Endothelial cell of umbilical vein (primary cell): ENCODE measurements around the gene CREBZF. TPM values are rescaled to one million over a fixed set of nuclear protein-coding genes. Genes with fewer than 3 reads are reported as not detected.

ENCODE experiments used
- BruUV-seq: library from RNA; stranded (reverse); fragments of 400-500 nt; replicated peaks from 2 replicates; lab custom pipeline; 2021; lab: Mats Ljungman, UMichigan
- CTCF ChIA-PET: fragments of 300-600, 350-600 bp; sonication (Branson Sonifier 250); formaldehyde crosslinking; loops from one replicate; lab custom pipeline; 2021; ENCODE audit warnings: antibody characterized with exemption, inconsistent platforms; lab: Charles Lee
- POLR2A ChIA-PET: fragments of 300-600, 350-600 bp; sonication (Branson Sonifier 250); formaldehyde crosslinking; loops from one replicate; lab custom pipeline; 2021; ENCODE audit warnings: antibody characterized with exemption, inconsistent platforms; lab: Charles Lee
- DNase-seq: peaks from one replicate; pipeline ENCODE4 v3.0.0-alpha.2; 2011; ENCODE audit warnings: low read depth, low spot score
- FAIRE-seq: peaks from 2 replicates; lab custom pipeline; 2011; peaks lifted over from hg19 to GRCh38; lab: Jason Lieb, UNC
- H2AFZ ChIP-seq: 2 replicates; pipeline ENCODE4 v1.6.0; 2012; ENCODE audit warnings: low read depth, low read length, control low read depth, inconsistent platforms
- H3K27ac ChIP-seq: 2 replicates; pipeline ENCODE4 v1.5.1; 2011; ENCODE audit warnings: low read depth, mild to moderate bottlenecking, control low read depth, low read length, moderate library complexity; ENCODE audit not compliant: insufficient read depth
- H3K27me3 ChIP-seq, 2 experiments: 2 replicates each; pipeline versions ENCODE4 v1.6.0 to v1.6.1; 2011; ENCODE audit warnings: low read length in 2 of 2, mixed read lengths in 1 of 2; ENCODE audit not compliant: control insufficient read depth in 2 of 2, insufficient read depth in 2 of 2
- H3K36me3 ChIP-seq, 2 experiments: 2 replicates in 1 of 2; 3 replicates in 1 of 2; pipeline ENCODE4 v1.5.1; 2011; ENCODE audit warnings: low read length in 2 of 2, mild to moderate bottlenecking in 1 of 2, moderate library complexity in 1 of 2; ENCODE audit not compliant: control insufficient read depth in 2 of 2, insufficient read depth in 2 of 2; ENCODE audit errors: extremely low read depth in 1 of 2
- H3K4me1 ChIP-seq: 3 replicates; pipeline ENCODE4 v1.5.1; 2011; ENCODE audit warnings: mild to moderate bottlenecking, low read length; ENCODE audit not compliant: control insufficient read depth, insufficient read depth; ENCODE audit errors: extremely low read depth
- H3K4me2 ChIP-seq: 2 replicates; pipeline ENCODE4 v1.6.1; 2011; ENCODE audit warnings: low read length, control low read depth, mixed read lengths; ENCODE audit not compliant: insufficient read depth
- H3K4me3 ChIP-seq, 3 experiments: fragments of 200-600 bp in 1 of 3; sonication (generic), shearing (Covaris generic) in 1 of 3; replicated peaks in 1 of 3; 2 replicates each; pipeline ENCODE4 v1.5.1; 2011 to 2016; ENCODE audit warnings: control low read depth in 3 of 3, low read length in 3 of 3, mild to moderate bottlenecking in 2 of 3, inconsistent platforms in 1 of 3, low read depth in 1 of 3, moderate library complexity in 1 of 3; ENCODE audit not compliant: insufficient read depth in 1 of 3
- H3K79me2 ChIP-seq: 2 replicates; pipeline ENCODE4 v1.6.0; 2012; ENCODE audit warnings: low read length, inconsistent platforms; ENCODE audit not compliant: control insufficient read depth, insufficient read depth
- H3K9ac ChIP-seq: replicated peaks from 2 replicates; pipeline ENCODE3; 2011; ENCODE audit warnings: low read length, control low read depth; ENCODE audit not compliant: insufficient read depth; ENCODE audit errors: extremely low read depth
- H3K9me1 ChIP-seq: replicated peaks from 3 replicates; pipeline ENCODE4 v1.6.0; 2011; ENCODE audit warnings: mild to moderate bottlenecking, low read length; ENCODE audit not compliant: control insufficient read depth, insufficient read depth; ENCODE audit errors: extremely low read depth
- H3K9me3 ChIP-seq: replicated peaks from 2 replicates; pipeline ENCODE4 v1.5.1; 2012; ENCODE audit warnings: low read length, inconsistent platforms; ENCODE audit not compliant: control insufficient read depth, insufficient read depth
- H4K20me1 ChIP-seq: replicated peaks from 2 replicates; pipeline ENCODE3; 2011; ENCODE audit warnings: mild to moderate bottlenecking, low read length; ENCODE audit not compliant: control insufficient read depth, insufficient read depth; ENCODE audit errors: extremely low read depth
- CTCF ChIP-seq, 2 donors: IDR thresholded peaks; 1 replicate in 1 of 2; 2 replicates in 1 of 2; pipeline ENCODE4 v1.5.1; 2011; ENCODE audit warnings: low read length in 2 of 2, mild to moderate bottlenecking in 2 of 2, moderate library complexity in 2 of 2, control low read depth in 1 of 2, inconsistent platforms in 1 of 2, low read depth in 1 of 2; ENCODE audit not compliant: insufficient read depth in 1 of 2; ENCODE audit errors: extremely low read depth in 1 of 2
- FOS ChIP-seq: IDR thresholded peaks from 2 replicates; pipeline ENCODE4 v1.6.1; 2011; ENCODE audit warnings: mild to moderate bottlenecking, low read length, moderate library complexity, borderline replicate concordance; ENCODE audit not compliant: insufficient read depth
- GATA2 ChIP-seq: IDR thresholded peaks from 2 replicates; pipeline ENCODE4 v1.7.0; 2011; ENCODE audit warnings: low read depth, mild to moderate bottlenecking, moderate library complexity, mixed read lengths, low read length; ENCODE audit not compliant: insufficient read length, insufficient read depth
- JUN ChIP-seq: IDR thresholded peaks from 2 replicates; pipeline ENCODE4 v1.6.1; 2011; ENCODE audit warnings: borderline replicate concordance, low read depth; ENCODE audit not compliant: insufficient read length, insufficient read depth
- MAX ChIP-seq: IDR thresholded peaks from 2 replicates; pipeline ENCODE4 v1.6.1; 2011; ENCODE audit not compliant: insufficient read depth, insufficient read length
- MYC ChIP-seq: IDR thresholded peaks from one replicate; pipeline ENCODE4 v1.6.1; 2011; ENCODE audit warnings: mild to moderate bottlenecking, low read depth, low read length
- POLR2AphosphoS5 ChIP-seq: IDR thresholded peaks from 2 replicates; pipeline ENCODE4 v1.6.1; 2012; ENCODE audit warnings: low read depth, mild to moderate bottlenecking, control low read depth, low read length, moderate library complexity; ENCODE audit not compliant: insufficient read depth
- dilution Hi-C: fragments of 300-500 bp; cut with MboI; formaldehyde crosslinking; loops from one replicate; pipeline ENCODE4 v1.15.0; 2019; ENCODE audit warnings: low sequenced_read_pairs; ENCODE audit not compliant: extremely low pct_ligation_motif_present
- intact Hi-C: fragments of 100-400 bp; cut with micrococcal nuclease; formaldehyde crosslinking; loops from one replicate; pipeline ENCODE4 v1.10.0; 2022
- polyA plus RNA-seq, 4 experiments: library from polyadenylated mRNA; depleted of rRNA in 3 of 4; stranded (reverse) in 3 of 4; unstranded in 1 of 4; fragments of >200 nt; gene quantifications; 2 replicates each; pipeline versions ENCODE4 v1.2.1 to v1.2.3, GENCODE V29; 2011 to 2012; ENCODE audit warnings: missing spikeins in 1 of 4
- total RNA-seq: library from RNA; stranded (reverse); gene quantifications from 2 replicates; pipeline ENCODE4 v1.2.3, GENCODE V29; 2021

CREBZF gene
- total and polyA plus RNA-seq, 2 donors (not counting 3 experiments of a cell fraction or from before 2014, with no cell fraction given) = 15.5 to 35.5 TPM

- H3K27ac ChIP-seq = no peak overlapping the region
- no peak for DNase-seq
- no peak for FAIRE-seq
- H4K20me1 ChIP-seq = no peaks in the 10 kb centered on the region
- dilution Hi-C loops (no loop called here), intact Hi-C loops (no loop called here)
- BruUV-seq = no TSS peak
- CTCF ChIA-PET = no interaction called here
- H3K27me3 ChIP-seq = peaks cover 4% of the 10 kb centered on the region in 2 experiments
- TF ChIP-seq MYC (no peak), MAX (no peak), GATA2 (no peak), JUN (no peak), POLR2AphosphoS5 (no peak), CTCF (IDR thresholded peaks at IDR 0.05; ENCODE audit: extremely low read depth in 1 of 2, insufficient read depth in 1 of 2, low read depth in 1 of 2, low read length in 2 of 2) (no peak), FOS (no peak)
- H3K4me2 ChIP-seq = no peak overlapping the region
- no peaks in the 10 kb centered on the region for H3K9me3 ChIP-seq
- H2AFZ ChIP-seq = no peak overlapping the region
- no peaks in the 10 kb centered on the region for H3K9me1 ChIP-seq
- no peaks in the 10 kb centered on the region for H3K36me3 ChIP-seq
- H3K79me2 ChIP-seq = no peaks in the 10 kb centered on the region
- POLR2A ChIA-PET = no interaction called here
- no peaks in the 10 kb centered on the region for H3K4me1 ChIP-seq
- H3K9ac ChIP-seq = no peak overlapping the region
- no peak overlapping the region for H3K4me3 ChIP-seq
Observed at GRCh38 chr11:85620256-85620655, 44.7 kb downstream of the CREBZF start.
